Astrocyte (in vitro differentiated cells and primary cell): ENCODE measurements around the gene RINL. TPM values are rescaled to one million over a fixed set of nuclear protein-coding genes. Genes with fewer than 3 reads are reported as not detected.

Experiments used
- DNase-seq: peaks from one replicate; pipeline ENCODE4 v3.0.0-alpha.2; 2010; ENCODE audit warnings: low read depth
- FAIRE-seq: peaks from 2 replicates; lab custom pipeline; 2011; peaks lifted over from hg19 to GRCh38; lab: Jason Lieb, UNC
- H2AFZ ChIP-seq: 2 replicates; pipeline ENCODE4 v1.6.0; 2012; ENCODE audit warnings: low read depth, low read length, inconsistent platforms
- H3K27ac ChIP-seq: 2 replicates; pipeline ENCODE4 v1.5.1; 2011; ENCODE audit warnings: low read depth, low read length, inconsistent platforms
- H3K27me3 ChIP-seq: 2 replicates; pipeline ENCODE4 v1.6.0; 2011; ENCODE audit warnings: low read length, inconsistent platforms; ENCODE audit not compliant: insufficient read depth
- H3K36me3 ChIP-seq: 2 replicates; pipeline ENCODE4 v1.5.1; 2011; ENCODE audit warnings: low read length, inconsistent platforms; ENCODE audit not compliant: insufficient read depth
- H3K4me1 ChIP-seq: 2 replicates; pipeline ENCODE4 v1.5.1; 2011; ENCODE audit warnings: low read length, inconsistent platforms; ENCODE audit not compliant: insufficient read depth
- H3K4me2 ChIP-seq: 2 replicates; pipeline ENCODE4 v1.6.0; 2012; ENCODE audit warnings: low read length, inconsistent platforms
- H3K4me3 ChIP-seq: 2 replicates; pipeline ENCODE4 v1.5.1; 2011; ENCODE audit warnings: low read depth, mild to moderate bottlenecking, low read length, inconsistent platforms; ENCODE audit not compliant: insufficient read depth
- H3K79me2 ChIP-seq: 2 replicates; pipeline ENCODE4 v1.6.0; 2012; ENCODE audit warnings: mild to moderate bottlenecking, low read length, inconsistent platforms; ENCODE audit not compliant: insufficient read depth
- H3K9ac ChIP-seq: 2 replicates; pipeline ENCODE4 v1.6.0; 2012; ENCODE audit warnings: mild to moderate bottlenecking, low read length, inconsistent platforms
- H3K9me3 ChIP-seq: 2 replicates; pipeline ENCODE4 v1.5.1; 2012; ENCODE audit warnings: low read depth, mild to moderate bottlenecking, low read length, inconsistent platforms; ENCODE audit not compliant: insufficient read depth
- H4K20me1 ChIP-seq: 2 replicates; pipeline ENCODE4 v1.6.0; 2012; ENCODE audit warnings: low read length, inconsistent platforms; ENCODE audit not compliant: insufficient read depth
- H3K27ac Mint-ChIP-seq: one replicate; pipeline ENCODE4 v1.8.0; 2021; ENCODE audit warnings: mild to moderate bottlenecking, mixed read lengths; ENCODE audit not compliant: unreplicated experiment
- H3K27me3 Mint-ChIP-seq: one replicate; pipeline ENCODE4 v1.8.0; 2021; ENCODE audit warnings: low read depth, mixed read lengths; ENCODE audit not compliant: unreplicated experiment
- H3K36me3 Mint-ChIP-seq: one replicate; pipeline ENCODE4 v1.8.0; 2021; ENCODE audit warnings: low read depth, mixed read lengths; ENCODE audit not compliant: unreplicated experiment
- H3K4me1 Mint-ChIP-seq: one replicate; pipeline ENCODE4 v1.8.0; 2021; ENCODE audit warnings: low read depth, mixed read lengths; ENCODE audit not compliant: unreplicated experiment
- H3K4me3 Mint-ChIP-seq: one replicate; pipeline ENCODE4 v1.8.0; 2021; ENCODE audit warnings: mild to moderate bottlenecking, moderate library complexity, mixed read lengths; ENCODE audit not compliant: unreplicated experiment
- H3K9me3 Mint-ChIP-seq: one replicate; pipeline ENCODE4 v1.8.0; 2021; ENCODE audit warnings: mild to moderate bottlenecking, mixed read lengths; ENCODE audit not compliant: unreplicated experiment
- CTCF ChIP-seq: IDR thresholded peaks from 2 replicates; pipeline ENCODE4 v1.5.1; 2011; ENCODE audit warnings: low read depth, mild to moderate bottlenecking, inconsistent platforms, low read length, moderate library complexity; ENCODE audit not compliant: insufficient read depth
- EZH2 ChIP-seq: IDR thresholded peaks from 2 replicates; pipeline ENCODE4 v1.6.1; 2012; ENCODE audit warnings: mild to moderate bottlenecking, low read length, inconsistent platforms; ENCODE audit not compliant: insufficient read depth
- total RNA-seq: library from RNA; stranded (reverse); gene quantifications from 2 replicates; pipeline ENCODE4 v1.2.1, GENCODE V29; 2021

The RINL gene
- total RNA-seq, 1 donor from 2014 or later = 1.3 TPM

- Mint-ChIP-seq H3K4me3 (no peak overlapping the region), H3K27ac (no peak overlapping the region), H3K9me3 (peaks cover 5% of the 10 kb centered on the region), H3K36me3 (peaks cover 23% of the 10 kb centered on the region), H3K4me1 (no peaks in the 10 kb centered on the region), H3K27me3 (no peaks in the 10 kb centered on the region)
- FAIRE-seq (no peak), DNase-seq (no peak)
- Histone ChIP-seq H3K79me2 (peaks cover 6% of the 10 kb centered on the region), H3K4me2 (no peak overlapping the region), H3K4me1 (no peaks in the 10 kb centered on the region), H2AFZ (no peak overlapping the region), H3K9ac (no peak overlapping the region), H3K9me3 (no peaks in the 10 kb centered on the region), H3K27ac (no peak overlapping the region), H3K36me3 (no peaks in the 10 kb centered on the region), H4K20me1 (peaks cover 7% of the 10 kb centered on the region), H3K4me3 (no peak overlapping the region), H3K27me3 (peaks cover 4% of the 10 kb centered on the region)
- TF ChIP-seq CTCF (no peak), EZH2 (no peak)
Observed at GRCh38 chr19:38907227-38907626, 29.2 kb upstream of the RINL start.

GRCh38 chr19:38905620-38906019 lies 27.5 kb upstream of the RINL start:
- peaks cover 17% of the 10 kb centered on the region for H3K79me2 ChIP-seq
- H4K20me1 ChIP-seq = peaks cover 7% of the 10 kb centered on the region
- H2AFZ ChIP-seq = no peak overlapping the region
- TF ChIP-seq EZH2 = no peak
- TF ChIP-seq CTCF = no peak
- H3K27ac Mint-ChIP-seq = no peak overlapping the region
- H3K9me3 Mint-ChIP-seq = peaks cover 5% of the 10 kb centered on the region
- peaks cover 3% of the 10 kb centered on the region for H3K4me1 Mint-ChIP-seq
- no peaks in the 10 kb centered on the region for H3K36me3 ChIP-seq
- H3K27me3 ChIP-seq = no peaks in the 10 kb centered on the region
- DNase-seq (no peak), FAIRE-seq (no peak)
- H3K27me3 Mint-ChIP-seq = no peaks in the 10 kb centered on the region
- H3K4me3 Mint-ChIP-seq = no peak overlapping the region
- no peak overlapping the region for H3K4me2 ChIP-seq
- no peak overlapping the region for H3K9ac ChIP-seq
- H3K27ac ChIP-seq = no peak overlapping the region
- no peaks in the 10 kb centered on the region for H3K9me3 ChIP-seq
- H3K4me1 ChIP-seq = peaks cover 2% of the 10 kb centered on the region
- peaks cover 23% of the 10 kb centered on the region for H3K36me3 Mint-ChIP-seq
- H3K4me3 ChIP-seq = no peak overlapping the region

- H3K4me1 Mint-ChIP-seq = peaks cover 4% of the 10 kb centered on the region
- no peak overlapping the region for H3K4me2 ChIP-seq
- DNase-seq (no peak), FAIRE-seq (no peak)
- H3K27ac Mint-ChIP-seq = no peak overlapping the region
- H3K9me3 Mint-ChIP-seq = peaks cover 5% of the 10 kb centered on the region
- H2AFZ ChIP-seq = no peak overlapping the region
- H3K27me3 Mint-ChIP-seq = no peaks in the 10 kb centered on the region
- TF ChIP-seq EZH2 = no peak
- no peak for TF ChIP-seq CTCF
- H3K36me3 Mint-ChIP-seq = peaks cover 23% of the 10 kb centered on the region
- no peaks in the 10 kb centered on the region for H3K36me3 ChIP-seq
- H3K27me3 ChIP-seq = no peaks in the 10 kb centered on the region
- H3K4me1 ChIP-seq = peaks cover 3% of the 10 kb centered on the region
- no peak overlapping the region for H3K4me3 ChIP-seq
- H3K9ac ChIP-seq = no peak overlapping the region
- peaks cover 7% of the 10 kb centered on the region for H4K20me1 ChIP-seq
- peaks cover 25% of the 10 kb centered on the region for H3K79me2 ChIP-seq
- H3K4me3 Mint-ChIP-seq = no peak overlapping the region
- no peaks in the 10 kb centered on the region for H3K9me3 ChIP-seq
- no peak overlapping the region for H3K27ac ChIP-seq
Observed at GRCh38 chr19:38904581-38905539, 26.8 kb upstream of the RINL start.
